ENCODE results near the gene ANKRD62.
"Not testable (repeated sequence)": the region's sequence is repeated elsewhere in the genome, so short reads cannot be mapped to it uniquely, and the experiment has no call there.

ANKRD62 gene

GRCh38 chr18:12127647-12128046, 34.0 kb downstream of the ANKRD62 start:
- not testable (repeated sequence) for H3K9ac ChIP-seq (ENCODE audit: low read depth in 1 of 2, low read length in 2 of 2); H3K27me3 ChIP-seq (ENCODE audit: control insufficient read depth in 1 of 2, insufficient read depth in 2 of 2, low read length in 2 of 2); H3K27ac ChIP-seq (ENCODE audit: low read depth, low read length); H3K4me1 ChIP-seq (ENCODE audit: control insufficient read depth in 1 of 2, insufficient read depth in 2 of 2, low read length in 2 of 2); H3K36me3 ChIP-seq (ENCODE audit: control insufficient read depth in 1 of 2, insufficient read depth in 2 of 2, low read length in 2 of 2); H3K4me3 ChIP-seq (ENCODE audit: low read depth in 1 of 2, low read length in 2 of 2); H3K9me3 ChIP-seq (ENCODE audit: control insufficient read depth in 1 of 2, low read length in 2 of 2)

- H3K27me3 ChIP-seq (ENCODE audit: control insufficient read depth in 1 of 2, insufficient read depth in 2 of 2, low read length in 2 of 2); H3K36me3 ChIP-seq (ENCODE audit: control insufficient read depth in 1 of 2, insufficient read depth in 2 of 2, low read length in 2 of 2); H3K4me3 ChIP-seq (ENCODE audit: low read depth in 1 of 2, low read length in 2 of 2); H3K9me3 ChIP-seq (ENCODE audit: control insufficient read depth in 1 of 2, low read length in 2 of 2); H3K4me1 ChIP-seq (ENCODE audit: control insufficient read depth in 1 of 2, insufficient read depth in 2 of 2, low read length in 2 of 2); H3K27ac ChIP-seq (ENCODE audit: low read depth, low read length); H3K9ac ChIP-seq (ENCODE audit: low read depth in 1 of 2, low read length in 2 of 2): not testable (repeated sequence)
Observed at GRCh38 chr18:12138831-12139230, 45.2 kb downstream of the ANKRD62 start.

DNA sequence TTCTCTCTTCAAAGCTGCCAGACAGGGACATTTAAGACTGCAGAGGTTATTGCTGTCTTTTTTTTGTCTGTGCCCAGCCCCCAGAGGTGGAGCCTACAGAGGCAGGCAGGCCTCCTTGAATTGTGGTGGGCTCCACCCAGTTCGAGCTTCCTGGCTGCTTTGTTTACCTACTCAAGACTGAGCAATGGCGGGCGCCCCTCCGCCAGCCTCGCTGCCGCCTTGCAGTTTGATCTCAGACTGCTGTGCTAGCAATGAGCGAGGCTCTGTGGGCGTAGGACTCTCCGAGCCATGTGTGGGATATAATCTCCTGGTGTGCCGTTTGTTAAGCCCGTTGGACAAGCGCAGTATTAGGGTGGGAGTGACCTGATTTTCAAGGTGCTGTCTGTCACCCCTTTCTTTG, 47.2 kb downstream of the ANKRD62 start:
- H3K9ac ChIP-seq (ENCODE audit: low read depth in 1 of 2, low read length in 2 of 2); H3K36me3 ChIP-seq (ENCODE audit: control insufficient read depth in 1 of 2, insufficient read depth in 2 of 2, low read length in 2 of 2); H3K9me3 ChIP-seq (ENCODE audit: control insufficient read depth in 1 of 2, low read length in 2 of 2); H3K27ac ChIP-seq (ENCODE audit: low read depth, low read length); H3K4me3 ChIP-seq (ENCODE audit: low read depth in 1 of 2, low read length in 2 of 2); H3K4me1 ChIP-seq (ENCODE audit: control insufficient read depth in 1 of 2, insufficient read depth in 2 of 2, low read length in 2 of 2); H3K27me3 ChIP-seq (ENCODE audit: control insufficient read depth in 1 of 2, insufficient read depth in 2 of 2, low read length in 2 of 2): not testable (repeated sequence)

DNA sequence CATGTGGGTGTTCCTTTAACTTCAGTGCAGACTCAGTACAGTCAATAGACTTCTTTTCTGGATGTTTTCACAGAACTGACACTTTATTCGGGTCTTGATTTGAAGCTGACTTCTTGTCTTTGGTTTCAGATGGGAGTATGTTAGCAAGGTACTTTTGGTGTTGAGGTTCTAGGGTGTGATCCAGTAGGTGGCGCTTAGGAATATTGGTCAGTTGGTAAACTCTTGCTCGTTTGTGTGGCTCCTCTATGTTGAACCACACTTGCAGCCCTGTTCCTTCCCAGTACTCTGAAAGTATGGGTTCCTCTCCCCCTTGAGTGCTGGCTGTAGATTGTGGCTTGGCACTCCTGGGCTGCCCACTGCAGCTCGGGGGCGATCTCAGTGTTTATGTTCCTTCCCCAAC, 48.1 kb downstream of the ANKRD62 start:
- not testable (repeated sequence) for H3K4me3 ChIP-seq (ENCODE audit: low read depth in 1 of 2, low read length in 2 of 2); H3K4me1 ChIP-seq (ENCODE audit: control insufficient read depth in 1 of 2, insufficient read depth in 2 of 2, low read length in 2 of 2); H3K27me3 ChIP-seq (ENCODE audit: control insufficient read depth in 1 of 2, insufficient read depth in 2 of 2, low read length in 2 of 2); H3K27ac ChIP-seq (ENCODE audit: low read depth, low read length); H3K9ac ChIP-seq (ENCODE audit: low read depth in 1 of 2, low read length in 2 of 2); H3K9me3 ChIP-seq (ENCODE audit: control insufficient read depth in 1 of 2, low read length in 2 of 2); H3K36me3 ChIP-seq (ENCODE audit: control insufficient read depth in 1 of 2, insufficient read depth in 2 of 2, low read length in 2 of 2)

DNA sequence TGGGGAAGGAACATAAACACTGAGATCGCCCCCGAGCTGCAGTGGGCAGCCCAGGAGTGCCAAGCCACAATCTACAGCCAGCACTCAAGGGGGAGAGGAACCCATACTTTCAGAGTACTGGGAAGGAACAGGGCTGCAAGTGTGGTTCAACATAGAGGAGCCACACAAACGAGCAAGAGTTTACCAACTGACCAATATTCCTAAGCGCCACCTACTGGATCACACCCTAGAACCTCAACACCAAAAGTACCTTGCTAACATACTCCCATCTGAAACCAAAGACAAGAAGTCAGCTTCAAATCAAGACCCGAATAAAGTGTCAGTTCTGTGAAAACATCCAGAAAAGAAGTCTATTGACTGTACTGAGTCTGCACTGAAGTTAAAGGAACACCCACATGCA, 55.8 kb downstream of the ANKRD62 start:
- not testable (repeated sequence) for H3K27me3 ChIP-seq (ENCODE audit: control insufficient read depth in 1 of 2, insufficient read depth in 2 of 2, low read length in 2 of 2); H3K36me3 ChIP-seq (ENCODE audit: control insufficient read depth in 1 of 2, insufficient read depth in 2 of 2, low read length in 2 of 2); H3K4me3 ChIP-seq (ENCODE audit: low read depth in 1 of 2, low read length in 2 of 2); H3K4me1 ChIP-seq (ENCODE audit: control insufficient read depth in 1 of 2, insufficient read depth in 2 of 2, low read length in 2 of 2); H3K9me3 ChIP-seq (ENCODE audit: control insufficient read depth in 1 of 2, low read length in 2 of 2); H3K27ac ChIP-seq (ENCODE audit: low read depth, low read length); H3K9ac ChIP-seq (ENCODE audit: low read depth in 1 of 2, low read length in 2 of 2)

DNA sequence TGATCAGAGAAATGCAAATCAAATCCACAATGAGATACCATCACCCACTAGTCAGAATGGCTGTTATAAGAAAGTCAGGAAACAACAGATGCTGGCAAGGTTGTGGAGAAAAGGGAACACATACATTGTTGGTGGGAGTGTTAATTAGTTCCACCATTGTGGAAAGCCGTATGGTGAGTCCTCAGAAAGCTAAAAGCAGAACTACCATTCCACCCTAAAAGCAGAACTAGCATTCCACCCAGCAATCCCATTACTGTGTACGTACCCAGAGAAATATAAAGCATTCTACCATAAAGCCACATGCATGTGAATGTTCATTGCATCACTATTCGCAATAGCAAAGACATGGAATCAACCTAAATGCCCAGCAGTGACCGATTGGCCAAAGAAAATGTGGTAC, 60.7 kb downstream of the ANKRD62 start:
- no peaks in the 10 kb centered on the region for H3K9me3 ChIP-seq (ENCODE audit: control insufficient read depth in 1 of 2, low read length in 2 of 2)
- no peaks in the 10 kb centered on the region for H3K4me1 ChIP-seq (ENCODE audit: control insufficient read depth in 1 of 2, insufficient read depth in 2 of 2, low read length in 2 of 2)
- no peaks in the 10 kb centered on the region for H3K36me3 ChIP-seq (ENCODE audit: control insufficient read depth in 1 of 2, insufficient read depth in 2 of 2, low read length in 2 of 2)
- no peak overlapping the region for H3K9ac ChIP-seq (ENCODE audit: low read depth in 1 of 2, low read length in 2 of 2)
- H3K4me3 ChIP-seq (ENCODE audit: low read depth in 1 of 2, low read length in 2 of 2), result no peak overlapping the region
- H3K27me3 ChIP-seq (ENCODE audit: control insufficient read depth in 1 of 2, insufficient read depth in 2 of 2, low read length in 2 of 2), result no peaks in the 10 kb centered on the region
- H3K27ac ChIP-seq (ENCODE audit: low read depth, low read length), result no peak overlapping the region

DNA sequence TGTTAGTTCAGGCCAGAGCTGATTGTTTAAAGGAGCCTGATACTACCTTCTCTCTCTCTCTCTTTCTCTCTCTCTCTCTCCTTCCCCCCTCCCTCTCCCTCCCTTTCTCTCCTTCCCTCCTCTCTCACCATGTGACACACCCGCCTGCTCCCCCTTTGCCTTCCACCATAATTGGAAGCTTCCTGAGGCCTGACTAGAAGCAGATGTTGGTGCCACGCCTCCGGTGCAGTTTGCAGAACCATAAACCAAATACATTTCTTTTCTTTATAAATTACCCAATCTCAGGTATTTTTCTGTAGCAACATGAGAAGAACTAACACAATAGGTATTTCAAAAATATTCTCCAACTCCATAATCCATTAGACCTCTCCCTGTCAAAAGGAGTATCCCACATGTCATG, 62.4 kb downstream of the ANKRD62 start:
- H3K4me1 ChIP-seq (ENCODE audit: control insufficient read depth in 1 of 2, insufficient read depth in 2 of 2, low read length in 2 of 2), result no peaks in the 10 kb centered on the region
- H3K27ac ChIP-seq (ENCODE audit: low read depth, low read length), result no peak overlapping the region

DNA sequence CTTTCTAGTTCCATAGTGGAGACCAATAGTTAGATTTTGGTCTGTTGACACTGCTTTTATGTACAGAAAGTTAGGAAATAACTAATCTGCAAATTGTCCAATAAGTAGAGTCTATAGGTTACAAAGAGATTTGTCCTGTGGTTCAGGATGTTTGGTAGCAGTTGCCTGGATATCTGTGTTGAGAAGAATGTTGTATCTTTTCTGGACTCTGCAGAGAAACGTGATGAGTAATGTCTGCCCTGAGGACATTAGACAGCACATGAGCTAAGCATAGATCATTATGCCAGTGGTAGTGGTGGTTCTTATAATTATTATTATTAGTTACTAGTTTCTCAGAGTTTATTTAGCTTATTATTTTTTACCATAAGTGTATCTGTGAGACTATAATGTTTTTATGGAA, 65.8 kb downstream of the ANKRD62 start:
- Histone ChIP-seq H3K9me3 (ENCODE audit: control insufficient read depth in 1 of 2, low read length in 2 of 2) (no peaks in the 10 kb centered on the region), H3K27me3 (ENCODE audit: control insufficient read depth in 1 of 2, insufficient read depth in 2 of 2, low read length in 2 of 2) (no peaks in the 10 kb centered on the region), H3K36me3 (ENCODE audit: control insufficient read depth in 1 of 2, insufficient read depth in 2 of 2, low read length in 2 of 2) (no peaks in the 10 kb centered on the region), H3K4me1 (ENCODE audit: control insufficient read depth in 1 of 2, insufficient read depth in 2 of 2, low read length in 2 of 2) (no peaks in the 10 kb centered on the region), H3K27ac (ENCODE audit: low read depth, low read length) (no peak overlapping the region), H3K9ac (ENCODE audit: low read depth in 1 of 2, low read length in 2 of 2) (no peak overlapping the region), H3K4me3 (ENCODE audit: low read depth in 1 of 2, low read length in 2 of 2) (no peak overlapping the region)

More for the DNA sequence above, 62.4 kb downstream of the ANKRD62 start:
- H3K36me3 ChIP-seq (ENCODE audit: control insufficient read depth in 1 of 2, insufficient read depth in 2 of 2, low read length in 2 of 2), result no peaks in the 10 kb centered on the region
- H3K9me3 ChIP-seq (ENCODE audit: control insufficient read depth in 1 of 2, low read length in 2 of 2), result no peaks in the 10 kb centered on the region
- H3K9ac ChIP-seq (ENCODE audit: low read depth in 1 of 2, low read length in 2 of 2), result no peak overlapping the region
- H3K4me3 ChIP-seq (ENCODE audit: low read depth in 1 of 2, low read length in 2 of 2), result no peak overlapping the region
- no peaks in the 10 kb centered on the region for H3K27me3 ChIP-seq (ENCODE audit: control insufficient read depth in 1 of 2, insufficient read depth in 2 of 2, low read length in 2 of 2)

DNA sequence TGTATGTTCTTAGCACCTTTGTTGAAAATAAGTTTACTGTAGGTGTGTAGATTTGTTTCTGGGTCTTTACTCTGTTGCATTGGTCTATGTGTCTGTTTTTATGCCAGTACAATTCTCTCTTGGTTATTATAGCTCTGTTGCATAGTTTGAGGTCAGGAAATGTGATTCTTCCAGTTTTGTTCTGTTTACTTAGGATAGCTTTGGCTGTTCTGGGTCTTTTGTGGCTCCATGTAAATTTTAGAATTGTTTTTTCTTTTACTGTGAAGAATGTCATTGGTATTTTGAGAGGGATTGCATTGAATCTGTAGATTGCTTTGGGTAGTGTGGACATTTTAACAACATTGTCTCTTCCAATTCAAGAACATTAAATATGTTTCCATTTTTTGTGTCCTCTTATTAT, 69.1 kb downstream of the ANKRD62 start:
- Histone ChIP-seq H3K27me3 (ENCODE audit: control insufficient read depth in 1 of 2, insufficient read depth in 2 of 2, low read length in 2 of 2) (no peaks in the 10 kb centered on the region), H3K4me1 (ENCODE audit: control insufficient read depth in 1 of 2, insufficient read depth in 2 of 2, low read length in 2 of 2) (no peaks in the 10 kb centered on the region), H3K4me3 (ENCODE audit: low read depth in 1 of 2, low read length in 2 of 2) (no peak overlapping the region), H3K36me3 (ENCODE audit: control insufficient read depth in 1 of 2, insufficient read depth in 2 of 2, low read length in 2 of 2) (no peaks in the 10 kb centered on the region), H3K9ac (ENCODE audit: low read depth in 1 of 2, low read length in 2 of 2) (no peak overlapping the region), H3K27ac (ENCODE audit: low read depth, low read length) (no peak overlapping the region), H3K9me3 (ENCODE audit: control insufficient read depth in 1 of 2, low read length in 2 of 2) (no peaks in the 10 kb centered on the region)

- Histone ChIP-seq H3K9ac (ENCODE audit: low read depth in 1 of 2, low read length in 2 of 2) (no peak overlapping the region), H3K36me3 (ENCODE audit: control insufficient read depth in 1 of 2, insufficient read depth in 2 of 2, low read length in 2 of 2) (no peaks in the 10 kb centered on the region), H3K4me3 (ENCODE audit: low read depth in 1 of 2, low read length in 2 of 2) (no peak overlapping the region), H3K9me3 (ENCODE audit: control insufficient read depth in 1 of 2, low read length in 2 of 2) (no peaks in the 10 kb centered on the region), H3K27me3 (ENCODE audit: control insufficient read depth in 1 of 2, insufficient read depth in 2 of 2, low read length in 2 of 2) (no peaks in the 10 kb centered on the region), H3K4me1 (ENCODE audit: control insufficient read depth in 1 of 2, insufficient read depth in 2 of 2, low read length in 2 of 2) (no peaks in the 10 kb centered on the region), H3K27ac (ENCODE audit: low read depth, low read length) (no peak overlapping the region)
Observed at GRCh38 chr18:12165038-12165768, 71.6 kb downstream of the ANKRD62 start.
